ENCODE measurements around the gene SLC22A4.

- TF ChIP-seq EZH2 (IDR thresholded peaks at IDR 0.05; ENCODE audit: insufficient read depth, poor library complexity, severe bottlenecking) = no peak
- TF ChIP-seq EZH2phosphoT487 (IDR thresholded peaks at IDR 0.05; ENCODE audit: insufficient read depth, low read depth) = no peak
Measured at GRCh38 chr5:132280371-132281240, 13.6 kb upstream of the SLC22A4 start.

All from GM23248 (cell line).